ENCODE data around the gene BCAS3.

The BCAS3 gene

DNA sequence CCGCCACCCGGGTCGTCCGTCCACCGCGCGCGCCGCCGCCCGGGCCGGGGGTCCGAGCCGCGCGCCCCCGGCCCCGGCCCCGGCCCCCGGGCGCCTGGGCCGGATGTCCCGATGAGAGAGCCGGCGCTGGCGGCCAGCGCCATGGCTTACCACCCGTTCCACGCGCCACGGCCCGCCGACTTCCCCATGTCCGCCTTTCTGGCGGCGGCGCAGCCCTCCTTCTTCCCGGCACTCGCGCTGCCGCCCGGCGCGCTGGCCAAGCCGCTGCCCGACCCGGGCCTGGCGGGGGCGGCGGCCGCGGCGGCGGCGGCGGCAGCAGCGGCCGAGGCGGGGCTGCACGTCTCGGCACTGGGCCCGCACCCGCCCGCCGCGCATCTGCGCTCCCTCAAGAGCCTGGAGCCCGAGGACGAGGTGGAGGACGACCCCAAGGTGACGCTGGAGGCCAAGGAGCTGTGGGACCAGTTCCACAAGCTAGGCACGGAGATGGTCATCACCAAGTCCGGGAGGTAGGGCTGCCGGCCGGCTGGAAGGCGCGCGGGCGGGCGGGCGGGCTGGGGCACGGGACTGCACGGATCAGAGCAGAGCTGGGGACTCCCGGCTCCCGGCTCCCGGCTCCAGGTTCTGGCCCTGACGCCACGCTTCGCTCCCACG lies 722.5 kb downstream of the BCAS3 start:
- DNase-seq (ENCODE audit: low spot score) = no peak

DNA sequence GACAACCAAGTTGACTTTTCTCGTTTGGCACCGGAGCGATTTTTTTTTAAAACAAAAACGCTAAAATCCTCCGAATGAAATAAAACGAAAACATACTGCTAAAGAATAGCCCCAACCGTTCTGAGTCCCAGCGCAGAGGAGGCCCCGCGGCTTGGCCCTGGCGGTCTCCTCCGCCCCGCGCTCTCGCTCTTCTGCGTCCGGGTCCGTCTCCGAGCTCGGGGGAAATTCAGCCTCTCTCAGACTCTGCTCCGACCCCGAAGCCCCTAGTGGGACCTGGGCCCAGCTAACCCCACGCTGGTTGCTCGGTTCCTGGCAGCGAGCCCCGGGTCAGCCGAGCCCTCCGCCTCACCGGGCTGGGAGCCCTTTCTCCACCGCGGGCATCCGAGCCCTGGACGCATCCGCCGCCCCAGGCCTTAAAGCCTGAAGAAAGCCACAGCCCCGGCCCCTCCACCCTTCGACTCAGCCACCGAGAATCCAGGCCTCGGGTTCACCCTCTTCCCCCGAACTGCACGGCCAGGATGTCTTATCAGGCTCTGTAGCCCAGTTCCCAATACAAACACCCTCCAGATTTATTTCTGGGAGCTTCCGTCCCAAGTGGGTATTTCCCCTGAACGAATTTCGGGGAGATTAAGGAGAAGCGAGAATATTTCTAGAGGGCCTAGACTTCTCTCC lies 723.2 kb downstream of the BCAS3 start:
- no peak for DNase-seq (ENCODE audit: low spot score)

DNA sequence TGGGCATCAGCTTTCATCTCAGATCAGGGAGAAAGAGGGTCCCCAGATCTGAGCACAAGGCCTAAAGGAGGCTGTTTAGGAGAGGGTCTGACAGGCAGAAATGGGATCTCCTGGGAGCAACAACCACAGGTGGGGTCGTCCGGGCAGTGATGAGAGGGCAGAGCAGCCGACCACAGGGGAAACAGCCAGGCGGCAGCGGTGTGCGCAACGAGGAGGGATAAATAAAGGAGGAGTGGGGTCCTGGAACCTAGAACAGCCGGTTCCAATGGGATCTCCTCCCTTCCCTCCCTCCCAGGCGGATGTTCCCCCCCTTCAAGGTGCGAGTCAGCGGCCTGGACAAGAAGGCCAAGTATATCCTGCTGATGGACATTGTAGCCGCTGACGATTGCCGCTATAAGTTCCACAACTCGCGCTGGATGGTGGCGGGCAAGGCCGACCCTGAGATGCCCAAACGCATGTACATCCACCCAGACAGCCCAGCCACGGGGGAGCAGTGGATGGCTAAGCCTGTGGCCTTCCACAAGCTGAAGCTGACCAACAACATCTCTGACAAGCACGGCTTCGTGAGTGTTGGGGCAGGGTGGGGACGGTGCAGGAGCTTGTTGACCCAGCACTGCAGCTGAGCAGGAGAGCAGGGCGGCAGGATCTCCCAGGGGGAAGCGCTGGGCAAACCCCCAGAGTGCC lies 723.9 kb downstream of the BCAS3 start:
- no peak for DNase-seq (ENCODE audit: low spot score)

DNA sequence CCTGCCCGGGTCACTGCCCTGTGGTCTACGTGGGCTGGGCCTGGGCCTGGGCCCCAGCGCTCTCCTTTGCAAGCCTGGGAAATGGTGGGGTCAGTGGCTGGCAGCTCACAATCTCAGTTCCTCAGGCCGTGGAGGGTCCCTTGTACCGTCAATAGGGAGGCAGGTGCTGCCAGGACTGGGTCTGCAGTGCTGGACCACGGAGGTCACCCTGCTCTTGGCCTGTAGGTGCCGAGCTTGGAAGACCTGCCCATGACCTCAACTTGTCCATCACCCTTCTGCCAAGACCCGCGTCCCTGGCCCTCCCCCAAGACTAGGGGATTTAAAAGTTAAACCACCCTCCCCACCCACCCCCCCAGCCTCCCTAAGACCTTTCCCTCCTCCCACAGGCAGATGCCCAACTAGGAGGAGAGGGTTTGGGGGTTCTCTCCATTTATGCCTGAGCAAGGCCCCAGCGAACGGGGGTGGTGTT lies 724.5 kb downstream of the BCAS3 start:
- no peak for DNase-seq (ENCODE audit: low spot score)

DNA sequence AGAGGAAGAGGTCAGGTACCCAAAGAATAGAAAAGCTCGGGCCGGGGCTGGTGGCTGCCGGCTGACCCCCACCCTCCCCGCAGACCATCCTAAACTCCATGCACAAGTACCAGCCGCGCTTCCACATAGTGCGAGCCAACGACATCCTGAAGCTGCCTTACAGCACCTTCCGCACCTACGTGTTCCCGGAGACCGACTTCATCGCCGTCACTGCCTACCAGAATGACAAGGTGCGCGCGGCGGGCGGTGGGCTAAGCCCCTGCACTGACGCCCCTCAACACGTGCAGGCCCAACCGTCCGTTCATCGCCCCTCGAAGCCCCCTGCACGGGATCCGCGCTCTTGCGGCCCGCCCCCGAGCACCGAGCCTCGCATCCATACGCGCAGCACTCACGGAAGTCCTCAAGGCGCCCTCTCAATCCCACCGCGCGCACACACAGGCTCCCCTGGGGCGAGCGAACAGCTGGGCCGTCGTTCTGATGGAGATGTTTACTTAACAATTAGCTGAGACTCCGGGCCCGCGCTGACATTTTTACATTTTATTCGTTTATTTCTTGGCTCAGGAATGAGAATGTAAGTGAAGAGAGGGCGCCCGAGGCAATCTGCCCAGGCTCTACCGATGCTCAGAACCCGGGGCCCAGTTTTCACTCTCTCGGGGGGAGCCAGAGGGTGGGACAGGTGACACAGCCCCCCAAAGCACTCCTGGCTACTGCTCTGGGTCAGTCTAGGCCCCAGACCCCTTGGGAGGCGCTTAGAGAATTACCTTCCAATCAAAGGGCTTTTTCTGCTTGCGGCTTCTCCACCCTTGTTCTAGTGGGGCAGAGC lies 725.5 kb downstream of the BCAS3 start:
- no peak for DNase-seq (ENCODE audit: low spot score)

DNA sequence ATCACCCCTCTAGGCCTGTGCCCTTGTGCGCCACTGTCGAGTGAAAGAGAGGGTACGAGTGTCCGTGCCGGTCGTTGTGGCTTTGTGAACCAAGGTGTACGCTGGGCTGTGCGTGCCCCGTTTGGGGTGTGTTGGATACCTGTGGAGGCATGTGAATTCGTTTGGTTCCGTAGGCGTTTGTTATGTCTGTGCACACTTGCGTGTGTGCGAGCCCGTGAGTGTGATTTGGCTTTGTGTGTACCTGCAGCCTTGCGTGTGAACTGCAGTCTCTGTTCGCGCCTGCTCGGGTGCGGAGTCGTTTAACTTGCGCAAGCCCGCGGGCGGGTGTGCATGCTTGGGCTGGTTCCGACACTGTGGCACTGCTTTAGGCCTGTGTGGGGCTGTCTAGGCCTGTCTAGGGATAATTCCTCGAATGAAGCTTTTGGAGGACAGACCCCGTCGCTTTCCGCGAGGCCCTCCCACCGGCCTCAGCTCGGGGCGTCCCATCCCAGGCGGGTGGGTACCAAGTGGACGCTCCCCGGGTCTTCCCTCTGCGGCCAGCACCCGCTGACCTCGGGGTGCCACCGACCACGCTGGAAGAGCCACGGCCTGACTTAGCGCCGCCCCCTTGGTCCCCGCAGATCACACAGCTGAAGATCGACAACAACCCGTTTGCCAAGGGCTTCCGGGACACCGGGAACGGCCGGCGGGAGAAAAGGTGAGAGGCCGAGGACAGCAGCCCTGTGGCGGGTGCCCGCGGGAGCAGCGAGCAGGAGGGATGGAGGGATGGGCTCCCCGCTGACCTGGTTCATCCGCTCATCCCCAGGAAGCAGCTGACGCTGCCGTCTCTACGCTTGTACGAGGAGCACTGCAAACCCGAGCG lies 726.4 kb downstream of the BCAS3 start:
- no peak for DNase-seq (ENCODE audit: low spot score)

DNA sequence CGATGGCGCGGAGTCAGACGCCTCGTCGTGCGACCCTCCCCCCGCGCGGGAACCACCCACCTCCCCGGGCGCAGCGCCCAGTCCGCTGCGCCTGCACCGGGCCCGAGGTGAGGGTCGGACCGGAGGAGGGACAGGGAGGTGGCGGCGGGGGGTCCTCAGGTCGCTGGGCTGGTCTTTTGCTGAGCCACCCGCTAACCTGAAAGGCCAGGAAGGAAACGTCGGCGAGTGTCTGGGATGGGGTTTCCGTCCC lies 726.9 kb downstream of the BCAS3 start:
- DNase-seq (ENCODE audit: low spot score) = no peak

DNA sequence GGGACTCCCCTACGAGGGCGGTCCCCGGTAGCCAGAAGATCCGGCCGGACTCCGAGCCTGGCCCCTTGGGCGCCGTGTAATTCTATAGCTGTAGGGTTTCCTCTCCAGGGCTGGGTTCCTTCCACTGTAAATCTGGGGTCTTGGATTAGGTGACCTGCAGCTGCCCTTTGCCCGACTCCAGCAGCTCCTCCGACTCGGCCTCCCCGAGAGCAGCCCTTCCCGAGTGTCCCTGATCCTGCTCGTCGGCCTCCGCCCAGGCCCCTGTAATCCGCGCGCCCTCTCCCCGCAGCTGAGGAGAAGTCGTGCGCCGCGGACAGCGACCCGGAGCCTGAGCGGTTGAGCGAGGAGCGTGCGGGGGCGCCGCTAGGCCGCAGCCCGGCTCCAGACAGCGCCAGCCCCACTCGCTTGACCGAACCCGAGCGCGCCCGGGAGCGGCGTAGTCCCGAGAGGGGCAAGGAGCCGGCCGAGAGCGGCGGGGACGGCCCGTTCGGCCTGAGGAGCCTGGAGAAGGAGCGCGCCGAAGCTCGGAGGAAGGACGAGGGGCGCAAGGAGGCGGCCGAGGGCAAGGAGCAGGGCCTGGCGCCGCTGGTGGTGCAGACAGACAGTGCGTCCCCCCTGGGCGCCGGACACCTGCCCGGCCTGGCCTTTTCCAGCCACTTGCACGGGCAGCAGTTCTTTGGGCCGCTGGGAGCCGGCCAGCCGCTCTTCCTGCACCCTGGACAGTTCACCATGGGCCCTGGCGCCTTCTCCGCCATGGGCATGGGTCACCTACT lies 727.4 kb downstream of the BCAS3 start:
- DNase-seq (ENCODE audit: low spot score) = no peak

DNA sequence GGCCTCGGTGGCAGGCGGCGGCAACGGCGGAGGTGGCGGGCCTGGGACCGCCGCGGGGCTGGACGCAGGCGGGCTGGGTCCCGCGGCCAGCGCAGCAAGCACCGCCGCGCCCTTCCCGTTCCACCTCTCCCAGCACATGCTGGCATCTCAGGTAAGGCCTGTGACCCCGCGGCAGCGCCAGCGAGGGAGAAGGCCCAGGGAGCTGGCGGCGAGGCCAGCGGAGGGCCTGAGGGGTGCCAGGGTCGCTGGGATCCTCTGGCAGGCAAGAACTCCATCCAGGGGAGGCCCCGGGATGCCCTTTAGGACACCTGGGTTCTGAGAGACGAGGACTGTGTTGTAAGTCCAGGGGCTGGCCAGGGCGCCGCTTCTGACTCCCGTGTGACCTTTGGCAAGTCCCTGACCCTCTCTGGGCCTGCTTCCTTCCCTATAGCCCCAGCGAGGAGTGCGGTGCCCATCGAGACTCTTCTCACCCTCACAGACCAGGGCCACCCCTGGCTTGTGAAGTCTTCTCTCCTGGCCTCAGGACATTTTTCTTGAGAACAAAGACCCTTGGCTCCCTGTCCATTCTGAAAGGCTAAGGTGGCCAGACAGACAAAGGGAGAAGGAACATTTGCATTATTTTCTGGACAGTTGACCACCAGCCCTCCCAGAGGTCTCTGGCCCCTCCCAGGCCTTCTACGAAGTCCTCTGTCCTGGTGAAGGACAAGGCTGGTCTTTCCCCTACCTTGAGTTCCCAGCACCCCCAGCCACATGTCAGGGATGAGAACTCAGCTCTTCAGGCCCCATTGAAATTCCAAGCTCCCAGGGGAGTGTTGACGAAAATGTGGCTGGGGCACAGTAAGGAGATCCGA lies 728.3 kb downstream of the BCAS3 start:
- DNase-seq (ENCODE audit: low spot score) = no peak

DNA sequence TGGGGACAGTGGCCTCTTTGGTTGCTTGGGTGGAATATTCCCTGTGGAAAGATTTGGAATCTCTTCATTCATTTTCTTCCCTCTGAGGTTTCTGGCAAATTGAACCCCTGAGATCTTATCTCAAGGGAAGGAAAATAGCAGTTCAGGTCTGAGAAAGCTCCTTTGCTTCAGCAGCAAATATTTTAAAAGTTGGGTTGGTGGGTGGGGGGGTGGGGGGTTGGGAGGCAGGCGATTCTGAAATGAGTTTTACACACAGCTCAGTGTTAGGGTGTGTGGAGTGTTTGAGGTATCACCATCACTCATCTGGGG lies 728.8 kb downstream of the BCAS3 start:
- DNase-seq (ENCODE audit: low spot score) = no peak

DNA sequence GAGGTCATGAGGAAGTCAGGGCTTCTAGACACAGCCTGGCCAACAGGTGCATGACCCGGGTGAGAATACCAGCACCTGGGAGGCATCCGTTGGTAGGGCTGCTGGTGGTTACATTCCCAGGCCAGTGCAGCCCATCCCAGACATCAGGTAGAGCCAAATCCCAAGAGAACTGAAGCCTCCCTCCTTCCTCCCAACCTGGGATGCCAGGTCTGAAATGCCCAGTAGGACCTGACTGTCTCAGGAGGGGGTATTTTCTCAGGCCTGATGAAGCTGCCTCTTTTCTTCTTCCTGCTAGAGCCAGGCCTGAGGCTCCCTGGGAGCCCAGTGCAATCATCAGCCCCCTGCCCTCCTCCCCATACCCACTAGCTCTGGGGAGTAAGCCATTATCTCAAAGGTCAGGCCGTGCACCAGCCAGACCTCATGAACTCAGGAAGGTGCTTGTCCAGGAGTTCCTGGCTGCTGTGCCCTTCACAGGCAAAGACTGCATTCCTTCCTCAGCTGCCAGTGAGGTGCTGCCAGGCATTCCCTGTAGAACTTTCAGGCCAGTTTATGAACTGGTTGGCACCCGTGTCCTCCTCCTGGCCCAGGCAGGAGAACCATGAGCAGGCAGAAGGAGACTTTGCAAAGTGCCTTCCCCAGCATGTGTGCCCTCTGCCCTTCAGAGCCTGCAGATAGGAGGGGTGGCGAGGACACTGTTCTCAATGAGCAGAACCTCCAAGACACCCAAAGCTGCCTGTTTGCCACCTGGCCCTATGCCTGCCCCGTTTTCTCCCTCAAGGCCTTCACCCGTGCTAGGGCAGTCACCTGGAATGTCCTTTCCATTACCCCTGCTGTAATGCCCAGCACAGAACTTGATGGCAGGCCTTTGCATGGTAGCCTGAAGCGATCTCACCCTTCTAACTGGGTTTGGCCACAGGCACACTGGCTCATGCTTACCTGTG lies 729.6 kb downstream of the BCAS3 start:
- no peak for DNase-seq (ENCODE audit: low spot score)

DNA sequence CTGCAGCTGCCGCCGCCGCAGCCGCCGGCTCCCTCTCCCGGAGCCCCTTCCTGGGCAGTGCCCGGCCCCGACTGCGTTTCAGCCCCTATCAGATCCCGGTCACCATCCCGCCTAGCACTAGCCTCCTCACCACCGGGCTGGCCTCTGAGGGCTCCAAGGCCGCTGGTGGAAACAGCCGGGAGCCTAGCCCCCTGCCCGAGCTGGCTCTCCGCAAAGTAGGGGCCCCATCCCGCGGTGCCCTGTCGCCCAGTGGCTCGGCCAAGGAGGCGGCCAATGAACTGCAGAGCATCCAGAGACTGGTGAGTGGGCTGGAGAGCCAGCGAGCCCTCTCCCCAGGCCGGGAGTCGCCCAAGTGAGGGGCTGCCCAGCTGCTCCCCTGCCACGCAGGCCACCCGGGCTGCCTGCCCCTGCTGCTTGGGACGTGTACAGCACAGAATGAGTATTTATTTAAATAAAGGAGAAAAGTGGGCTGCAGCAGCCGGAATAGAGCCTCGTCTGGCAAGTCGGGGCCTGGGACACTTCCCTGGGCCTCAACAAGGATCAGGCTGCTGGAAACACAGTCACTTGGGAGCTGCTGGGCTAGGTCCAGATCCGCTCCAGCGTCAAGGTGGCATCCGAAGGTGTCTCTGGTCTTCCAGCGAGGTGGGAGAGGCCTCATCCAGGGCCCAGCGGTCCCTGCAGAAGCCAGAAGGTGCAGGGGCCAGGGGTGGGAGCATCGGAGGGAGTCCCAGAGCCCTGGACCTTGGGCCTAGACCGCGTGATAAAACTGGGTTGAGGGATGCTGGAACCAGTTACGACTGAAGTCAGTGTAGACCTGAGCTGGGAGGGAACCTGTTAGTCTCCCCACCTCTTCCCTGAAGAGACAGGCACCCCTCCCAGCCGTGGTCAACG lies 730.7 kb downstream of the BCAS3 start:
- DNase-seq (ENCODE audit: low spot score) = no peak

DNA sequence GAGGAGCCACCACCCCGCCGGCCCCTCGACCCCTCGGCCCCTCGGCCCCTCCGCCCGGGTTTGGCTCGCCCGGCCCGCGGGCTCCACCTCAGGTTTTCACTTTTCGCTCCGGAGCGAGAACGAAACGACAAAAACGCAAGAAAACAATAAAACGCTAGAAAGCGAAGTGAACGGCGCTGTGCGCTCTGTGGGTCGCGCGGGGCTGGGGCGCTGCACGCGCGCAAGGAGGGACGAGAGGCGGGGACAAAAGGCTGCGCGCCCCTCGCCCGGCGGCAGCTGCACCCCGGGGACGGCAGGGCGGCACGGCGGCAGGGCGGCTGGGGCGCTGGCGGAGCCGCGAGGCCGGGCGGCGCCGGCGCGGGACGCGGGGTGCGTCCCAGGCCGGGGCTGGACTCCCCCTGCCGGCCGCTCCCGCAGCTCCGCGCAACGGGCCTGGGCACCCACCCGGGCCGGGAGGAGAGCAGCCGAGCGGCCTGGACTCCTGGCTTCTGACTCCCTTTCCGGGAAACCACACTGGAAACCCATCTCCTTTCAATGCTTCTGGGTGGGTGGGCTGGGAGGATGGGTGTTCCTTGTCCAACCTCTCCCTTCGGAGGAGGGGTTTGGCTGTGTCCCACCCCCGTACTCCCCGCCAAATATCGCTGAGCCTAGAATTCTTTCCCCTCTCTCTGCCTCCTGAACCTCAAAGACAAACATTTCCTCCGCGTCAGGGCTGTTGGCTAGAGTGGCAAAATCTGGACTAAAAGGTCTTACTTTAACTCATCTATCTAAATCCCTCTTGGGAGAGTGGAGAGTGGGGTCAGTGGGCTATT lies 731.9 kb downstream of the BCAS3 start:
- no peak for DNase-seq (ENCODE audit: low spot score)

DNA sequence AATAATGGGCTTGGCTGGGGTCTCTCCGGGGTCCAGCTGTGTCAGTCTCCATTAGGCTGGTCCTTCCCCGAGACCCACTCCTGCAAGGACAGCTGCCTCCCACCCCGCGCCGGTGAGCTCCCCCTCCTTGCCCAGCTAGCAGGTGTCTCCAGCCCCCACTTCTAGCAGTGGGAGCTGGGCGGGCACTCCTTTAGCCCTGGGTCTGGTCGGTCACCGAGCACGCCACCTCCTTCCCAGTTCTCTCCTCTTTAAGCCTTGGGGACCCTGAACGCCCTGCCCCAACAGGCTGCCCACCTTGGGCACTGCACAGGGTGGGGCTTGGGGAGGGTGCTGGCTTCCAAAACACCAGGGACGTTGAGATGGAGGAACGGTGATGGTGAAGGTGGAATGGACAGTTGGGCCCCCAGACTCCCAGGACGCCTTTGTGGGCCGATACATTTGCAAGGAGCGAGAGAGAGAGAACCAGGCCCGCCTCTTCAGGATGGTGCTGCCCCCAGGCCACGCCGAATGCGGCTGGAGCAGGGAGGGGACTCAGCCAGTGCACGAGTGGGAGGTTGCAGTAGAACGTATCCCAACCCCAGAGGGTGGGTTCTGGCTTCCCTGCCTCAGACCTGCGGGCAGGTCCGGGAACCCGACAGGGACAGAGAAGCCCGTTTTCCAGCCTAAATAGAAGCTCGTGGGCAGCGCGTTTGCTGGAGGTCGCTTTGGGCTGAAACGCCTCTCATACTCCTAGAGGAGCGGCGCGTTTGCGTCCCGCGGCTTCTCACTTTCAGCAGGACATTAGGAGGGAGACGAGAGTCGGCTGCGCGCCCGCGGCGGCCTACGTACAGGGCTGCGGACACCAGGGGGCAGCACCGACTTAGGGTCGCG lies 732.7 kb downstream of the BCAS3 start:
- no peak for DNase-seq (ENCODE audit: low spot score)

DNA sequence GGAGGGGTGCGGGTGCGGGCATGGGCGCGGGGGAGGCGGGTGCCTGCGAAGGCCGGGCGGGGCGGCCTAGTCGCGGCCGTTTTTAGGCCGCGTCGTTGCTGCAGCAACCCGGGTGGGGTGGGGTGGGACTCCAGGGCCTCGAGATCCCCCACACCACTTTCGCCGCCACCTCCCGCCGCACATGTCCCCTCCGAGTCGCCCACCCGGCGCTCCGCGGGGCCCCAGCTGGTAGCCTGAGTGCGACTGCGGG lies 733.3 kb downstream of the BCAS3 start:
- DNase-seq (ENCODE audit: low spot score) = no peak
